Femur (tissue), 1 donor: ENCODE measurements around the gene FAM186B.

Source experiments
- DNase-seq: peaks from one replicate; pipeline ENCODE4 v3.0.0-alpha.2; 2017

Gene FAM186B

GRCh38 chr12:49609059-49609874, 3.8 kb upstream of the FAM186B start:
- no peak for DNase-seq

GRCh38 chr12:49604856-49605255, 583 bp downstream of the FAM186B start:
- no peak for DNase-seq

- no peak for DNase-seq
Measured at GRCh38 chr12:49603721-49604120, 1.7 kb downstream of the FAM186B start.

- no peak for DNase-seq
Measured at GRCh38 chr12:49599961-49600360, 5.5 kb downstream of the FAM186B start.

- no peak for DNase-seq
Measured at GRCh38 chr12:49598527-49598926, 6.9 kb downstream of the FAM186B start.

GRCh38 chr12:49588721-49589516, 16.5 kb downstream of the FAM186B start:
- DNase-seq: no peak

- no peak for DNase-seq
Measured at GRCh38 chr12:49588281-49588680, 17.2 kb downstream of the FAM186B start.

- no peak for DNase-seq
Measured at GRCh38 chr12:49587174-49587908, 18.1 kb downstream of the FAM186B start.

GRCh38 chr12:49585477-49586459, 19.7 kb downstream of the FAM186B start:
- DNase-seq: no peak

- DNase-seq: no peak
Measured at GRCh38 chr12:49584591-49584990, 20.8 kb downstream of the FAM186B start.

- peak; percentile 68 for DNase-seq
Measured at GRCh38 chr12:49583366-49584094, 21.9 kb downstream of the FAM186B start.

GRCh38 chr12:49582850-49583249, 22.6 kb downstream of the FAM186B start:
- peak; percentile 58 for DNase-seq

- DNase-seq: no peak
Measured at GRCh38 chr12:49582201-49582600, 23.2 kb downstream of the FAM186B start.

- DNase-seq: peak; percentile 84
Measured at GRCh38 chr12:49580572-49581535, 24.6 kb downstream of the FAM186B start.

GRCh38 chr12:49578471-49579112, 26.8 kb downstream of the FAM186B start:
- no peak for DNase-seq

- no peak for DNase-seq
Measured at GRCh38 chr12:49577589-49578315, 27.7 kb downstream of the FAM186B start.

- DNase-seq: no peak
Measured at GRCh38 chr12:49568442-49569162, 36.8 kb downstream of the FAM186B start.
